ENCODE results near the gene KLF13.

KLF13 gene

GRCh38 chr15:31317017-31317416 is 9.6 kb upstream of the KLF13 start:
- Histone ChIP-seq H3K4me2 (ENCODE audit: low read length) (no peak overlapping the region), H3K27ac (ENCODE audit: low read depth, low read length, poor library complexity, severe bottlenecking) (no peak overlapping the region), H4K20me1 (ENCODE audit: insufficient read depth, low read length) (no peaks in the 10 kb centered on the region)

GRCh38 chr15:31317421-31318327 is 9.0 kb upstream of the KLF13 start:
- H3K9me3 ChIP-seq (ENCODE audit: low read length), result peaks cover 3% of the 10 kb centered on the region; the same call in 1 of the 2 replicates
- H3K9ac ChIP-seq (ENCODE audit: low read length), result no peak overlapping the region
- H3K27ac ChIP-seq (ENCODE audit: low read depth, low read length, poor library complexity, severe bottlenecking), result no peak overlapping the region
- H4K20me1 ChIP-seq (ENCODE audit: insufficient read depth, low read length), result no peaks in the 10 kb centered on the region
- H3F3A ChIP-seq (ENCODE audit: insufficient read depth, low read length), result no peaks in the 10 kb centered on the region
- no peaks in the 10 kb centered on the region; the same call in 1 of the 2 replicates for H3K36me3 ChIP-seq (ENCODE audit: insufficient read depth, low read length)
- H3K4me1 ChIP-seq (ENCODE audit: insufficient read depth, low read length, severe bottlenecking), result peaks cover 29% of the 10 kb centered on the region
- no peak overlapping the region for H3K4me2 ChIP-seq (ENCODE audit: low read length)
- no peak overlapping the region for H3K4me3 ChIP-seq (ENCODE audit: low read depth, low read length, poor library complexity, severe bottlenecking)
- H2AFZ ChIP-seq (ENCODE audit: low read length), result no peak overlapping the region
- no peak for TF ChIP-seq EZH2 (IDR thresholded peaks at IDR 0.05; ENCODE audit: borderline replicate concordance, low read length)
- TF ChIP-seq CTCF (IDR thresholded peaks at IDR 0.05; ENCODE audit: low read length), result no peak
- no peaks in the 10 kb centered on the region for H3K79me2 ChIP-seq (ENCODE audit: insufficient read depth, low read length)
- H3K9me2 ChIP-seq (ENCODE audit: low read depth, low read length), result no peaks in the 10 kb centered on the region
- no peaks in the 10 kb centered on the region for H3K27me3 ChIP-seq (ENCODE audit: insufficient read depth, low read length)

More at GRCh38 chr15:31317017-31317416, 9.6 kb upstream of the KLF13 start:
- no peak for TF ChIP-seq CTCF (IDR thresholded peaks at IDR 0.05; ENCODE audit: low read length)
- TF ChIP-seq EZH2 (IDR thresholded peaks at IDR 0.05; ENCODE audit: borderline replicate concordance, low read length), result no peak
- H3K9ac ChIP-seq (ENCODE audit: low read length), result no peak overlapping the region
- H3K9me2 ChIP-seq (ENCODE audit: low read depth, low read length), result no peaks in the 10 kb centered on the region
- H3K4me3 ChIP-seq (ENCODE audit: low read depth, low read length, poor library complexity, severe bottlenecking), result no peak overlapping the region
- no peaks in the 10 kb centered on the region for H3F3A ChIP-seq (ENCODE audit: insufficient read depth, low read length)
- H3K79me2 ChIP-seq (ENCODE audit: insufficient read depth, low read length), result no peaks in the 10 kb centered on the region
- H3K27me3 ChIP-seq (ENCODE audit: insufficient read depth, low read length), result no peaks in the 10 kb centered on the region
- H2AFZ ChIP-seq (ENCODE audit: low read length), result no peak overlapping the region
- peaks cover 28% of the 10 kb centered on the region for H3K4me1 ChIP-seq (ENCODE audit: insufficient read depth, low read length, severe bottlenecking)
- peaks cover 3% of the 10 kb centered on the region; the same call in 1 of the 2 replicates for H3K9me3 ChIP-seq (ENCODE audit: low read length)
- H3K36me3 ChIP-seq (ENCODE audit: insufficient read depth, low read length), result no peaks in the 10 kb centered on the region; the same call in 1 of the 2 replicates

- Histone ChIP-seq H3K36me3 (ENCODE audit: insufficient read depth, low read length) (no peaks in the 10 kb centered on the region; the same call in 1 of the 2 replicates), H3F3A (ENCODE audit: insufficient read depth, low read length) (no peaks in the 10 kb centered on the region), H3K27me3 (ENCODE audit: insufficient read depth, low read length) (no peaks in the 10 kb centered on the region), H3K4me1 (ENCODE audit: insufficient read depth, low read length, severe bottlenecking) (peaks cover 36% of the 10 kb centered on the region), H3K4me2 (ENCODE audit: low read length) (no peak overlapping the region), H3K27ac (ENCODE audit: low read depth, low read length, poor library complexity, severe bottlenecking) (no peak overlapping the region), H3K9ac (ENCODE audit: low read length) (no peak overlapping the region), H3K79me2 (ENCODE audit: insufficient read depth, low read length) (no peaks in the 10 kb centered on the region), H4K20me1 (ENCODE audit: insufficient read depth, low read length) (no peaks in the 10 kb centered on the region), H3K4me3 (ENCODE audit: low read depth, low read length, poor library complexity, severe bottlenecking) (no peak overlapping the region), H2AFZ (ENCODE audit: low read length) (no peak overlapping the region), H3K9me2 (ENCODE audit: low read depth, low read length) (no peaks in the 10 kb centered on the region), H3K9me3 (ENCODE audit: low read length) (peaks cover 3% of the 10 kb centered on the region; the same call in 1 of the 2 replicates)
- TF ChIP-seq CTCF (IDR thresholded peaks at IDR 0.05; ENCODE audit: low read length), result no peak
- TF ChIP-seq EZH2 (IDR thresholded peaks at IDR 0.05; ENCODE audit: borderline replicate concordance, low read length), result no peak
Measured at GRCh38 chr15:31318429-31318828, 8.2 kb upstream of the KLF13 start.

Data from OCI-LY1 (cell line).